Adipose tissue (tissue), 3 donors: ENCODE results near the gene VWA8. TPM values are rescaled to one million over a fixed set of nuclear protein-coding genes. Genes with fewer than 3 reads are reported as not detected.

Experiments
- polyA plus RNA-seq, 3 donors: library from polyadenylated mRNA; stranded (reverse); fragments of 200-250 nt; gene quantifications; one replicate each; pipeline ENCODE4 v1.2.3, GENCODE V29; 2013
- donor health status: healthy with polysubstance abuse.
- donor health status: Bipolar disorder and iron deficiency.
- donor health status: healthy.

Gene VWA8
- polyA plus RNA-seq, 3 donors, result 4.5 to 7.7 (median 5.1) TPM

Other genes with a start within 250 kb of the VWA8 start
- 1 to 10 TPM in 2 of 3 donors, under 1 TPM in 1; 0.47 to 1.7 (median 1.4) TPM for gene DGKH, start 87.5 kb upstream of the VWA8 start, polyA plus RNA-seq